ENCODE measurements around the gene NPAS4.

DNA sequence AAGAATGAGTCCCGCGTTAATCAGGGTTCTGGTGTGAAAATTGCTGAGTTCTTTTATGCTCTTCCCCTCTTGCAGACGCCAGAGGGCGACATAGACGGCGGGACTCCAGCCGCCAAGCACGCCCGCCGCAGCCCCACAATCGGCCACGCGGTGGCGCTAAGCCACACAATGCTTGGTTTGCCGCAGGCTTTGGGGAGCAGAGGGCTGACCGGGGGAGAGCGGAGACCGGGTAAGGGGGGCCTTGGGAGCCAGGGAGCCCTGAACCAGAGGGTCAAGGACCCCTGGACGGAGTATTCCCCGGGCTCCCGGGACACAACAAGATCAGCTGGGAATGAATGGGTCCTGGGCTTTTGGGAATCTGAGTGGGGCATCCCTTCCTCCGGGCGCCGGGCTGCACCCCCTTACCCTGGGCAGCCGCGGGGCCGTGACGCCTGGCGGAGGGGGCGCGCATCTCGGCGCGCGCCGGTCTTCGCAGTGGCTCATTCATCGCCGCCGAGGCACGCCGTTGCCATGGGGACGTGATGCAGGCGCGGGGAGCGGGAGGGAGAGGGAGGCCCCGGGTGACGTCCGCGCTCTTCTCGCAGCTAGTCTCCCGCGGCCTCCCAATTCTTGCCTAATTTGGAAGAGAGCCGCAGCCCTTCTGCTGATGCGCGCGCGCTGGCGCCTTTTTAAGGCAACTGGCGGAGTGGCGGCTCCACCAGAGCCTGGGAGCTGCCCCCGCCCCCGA is 12.2 kb upstream of the NPAS4 start:
- TF ChIP-seq ZNF274 (IDR thresholded peaks at IDR 0.05; ENCODE audit: low read depth, low read length): no peak
- TF ChIP-seq SUZ12 (IDR thresholded peaks at IDR 0.05; ENCODE audit: extremely low read depth, insufficient read depth, insufficient read length): no peak
- no peak for TF ChIP-seq YY1 (IDR thresholded peaks at IDR 0.05; ENCODE audit: insufficient read depth, insufficient read length)
